Right ventricle myocardium inferior (tissue), 1 donor: ENCODE data around the gene CIBAR2. TPM values are rescaled to one million over a fixed set of nuclear protein-coding genes. Genes with fewer than 3 reads are reported as not detected.
A peak's percentile ranks its signal among the peaks of the same experiment; 100 is the strongest.
"Not testable (repeated sequence)": the region's sequence is repeated elsewhere in the genome, so short reads cannot be mapped to it uniquely, and the experiment has no call there.

Source experiments
- ATAC-seq: fragments of 200-7000 bp; cut with Tn5 transposase; one replicate; pipeline ENCODE4 v1.9.1; 2020; ENCODE audit warnings: mild to moderate bottlenecking, moderate library complexity
- DNase-seq: peaks from one replicate; pipeline ENCODE4 v3.0.0; 2021; ENCODE audit errors: missing footprints
- intact Hi-C: fragments of 100-400 bp; cut with DNase I; formaldehyde crosslinking; loops from one replicate; pipeline ENCODE4 v1.11.0; 2022
- total RNA-seq: library from RNA; stranded (reverse); fragmentation: NEBNext Ultra II Directional; extraction: Animal tissue kit (Norgen Biotek cat#: 25700); gene quantifications from one replicate; pipeline ENCODE4 v1.2.1, GENCODE V29; 2021
- donor health status: DM: no; HTN: yes; CAD: no; lungs with severe emphysema.

CIBAR2 gene
- total RNA-seq, 1 donor from 2014 or later, result not detected

DNA sequence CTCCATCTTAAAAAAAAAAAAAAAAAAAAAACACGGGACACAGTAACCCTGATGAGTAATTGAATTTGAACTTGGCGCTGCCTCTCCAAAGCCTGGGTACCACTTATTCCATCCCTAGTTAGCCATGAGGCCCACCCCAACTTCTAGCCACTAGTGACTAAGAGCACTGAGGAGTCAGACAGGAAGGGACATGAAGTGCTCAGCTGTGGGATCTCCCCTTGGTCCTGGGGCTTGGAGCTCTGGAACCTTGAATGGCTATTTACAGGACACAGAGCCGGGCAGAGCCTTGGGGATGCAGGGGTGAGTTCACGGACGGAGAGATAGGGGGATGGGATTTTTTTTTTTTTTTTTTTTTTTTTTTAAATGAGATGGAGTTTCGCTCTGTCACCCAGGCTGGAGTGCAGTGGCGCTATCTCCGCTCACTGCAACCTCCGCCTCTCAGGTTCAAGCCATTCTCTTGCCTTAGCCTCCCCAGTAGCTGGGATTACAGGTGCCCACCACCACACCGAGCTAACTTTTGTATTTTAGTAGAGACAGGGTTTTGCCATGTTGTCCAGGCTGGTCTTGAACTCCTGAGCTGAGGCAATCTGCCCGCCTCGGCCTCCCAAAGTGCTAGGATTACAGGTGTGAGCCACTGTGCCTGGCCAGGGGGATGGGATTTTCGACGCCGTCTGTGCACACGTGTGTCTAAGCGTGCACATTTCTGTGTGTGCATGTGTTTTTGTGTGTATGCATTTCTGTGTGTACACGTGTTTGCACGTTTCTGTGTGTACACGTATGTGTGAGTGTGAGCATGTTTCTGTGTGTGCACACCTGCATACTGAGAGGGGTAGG is 20.4 kb upstream of the CIBAR2 start:
- DNase-seq (peak; percentile 52), ATAC-seq (no peak)
- intact Hi-C loops, result no loop called here

DNA sequence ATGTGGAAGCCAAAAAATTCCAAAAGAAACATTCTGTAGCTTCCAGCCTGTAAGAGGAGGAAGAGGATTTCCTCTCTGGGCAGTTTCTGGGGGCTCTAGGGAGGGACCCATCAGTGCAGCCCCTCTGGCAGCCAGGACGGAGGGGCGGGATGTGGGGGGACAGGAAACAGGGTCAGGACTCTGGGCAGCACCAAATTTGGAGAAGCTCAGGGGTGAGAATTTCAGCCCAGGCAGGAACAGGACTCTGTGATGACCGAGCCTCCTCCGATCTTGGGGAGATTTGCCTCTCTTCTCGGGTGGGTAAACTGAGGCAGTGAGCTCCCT is 18.4 kb upstream of the CIBAR2 start:
- intact Hi-C loops, result no loop called here
- peak; percentile 64 for DNase-seq
- no peak for ATAC-seq

DNA sequence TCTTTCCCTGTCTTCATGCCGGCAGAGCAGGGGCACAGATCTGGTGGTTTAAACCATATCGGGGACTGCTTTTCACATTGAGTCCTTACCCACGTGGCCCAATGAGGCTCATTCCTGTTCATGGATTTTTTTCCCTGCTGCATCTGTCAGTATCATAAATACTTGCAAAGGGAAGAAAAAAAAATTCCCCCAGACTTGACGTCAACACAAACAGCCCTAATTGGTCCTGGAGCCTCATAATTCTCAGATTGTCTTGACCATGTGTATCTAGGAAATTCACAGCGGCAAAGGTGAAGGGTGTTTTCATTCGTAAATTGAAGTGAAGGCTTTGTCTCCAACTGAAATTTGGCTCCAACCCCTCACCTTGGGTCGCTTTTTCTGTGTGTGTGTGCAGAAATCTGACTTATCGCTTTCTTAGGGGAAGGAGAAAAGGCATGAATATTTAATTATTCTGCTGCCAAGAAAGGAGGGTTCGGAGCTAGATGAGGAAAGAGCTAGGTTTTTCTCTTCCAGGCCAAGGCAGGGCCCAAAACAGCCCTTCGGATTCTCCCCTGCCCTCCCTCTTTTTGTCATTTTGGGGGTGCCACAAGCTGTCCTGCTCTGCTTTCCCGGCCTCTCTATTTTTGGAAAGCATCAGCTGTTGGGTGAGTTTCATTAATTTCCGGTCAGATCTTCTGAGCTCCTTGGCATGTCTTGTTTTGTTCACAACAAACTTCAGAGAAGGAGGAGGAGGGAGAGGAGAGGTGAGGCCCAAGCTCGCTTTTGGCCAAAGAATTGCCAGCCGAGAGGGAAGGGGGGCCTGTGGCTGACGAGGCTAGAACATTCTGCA is 17.8 kb upstream of the CIBAR2 start:
- DNase-seq (peak; percentile 1), ATAC-seq (no peak)
- intact Hi-C loops, result loop anchor here (5.0 kb wide), 1 partner anchor 102 kb away; no protein-coding TSS in a partner anchor

DNA sequence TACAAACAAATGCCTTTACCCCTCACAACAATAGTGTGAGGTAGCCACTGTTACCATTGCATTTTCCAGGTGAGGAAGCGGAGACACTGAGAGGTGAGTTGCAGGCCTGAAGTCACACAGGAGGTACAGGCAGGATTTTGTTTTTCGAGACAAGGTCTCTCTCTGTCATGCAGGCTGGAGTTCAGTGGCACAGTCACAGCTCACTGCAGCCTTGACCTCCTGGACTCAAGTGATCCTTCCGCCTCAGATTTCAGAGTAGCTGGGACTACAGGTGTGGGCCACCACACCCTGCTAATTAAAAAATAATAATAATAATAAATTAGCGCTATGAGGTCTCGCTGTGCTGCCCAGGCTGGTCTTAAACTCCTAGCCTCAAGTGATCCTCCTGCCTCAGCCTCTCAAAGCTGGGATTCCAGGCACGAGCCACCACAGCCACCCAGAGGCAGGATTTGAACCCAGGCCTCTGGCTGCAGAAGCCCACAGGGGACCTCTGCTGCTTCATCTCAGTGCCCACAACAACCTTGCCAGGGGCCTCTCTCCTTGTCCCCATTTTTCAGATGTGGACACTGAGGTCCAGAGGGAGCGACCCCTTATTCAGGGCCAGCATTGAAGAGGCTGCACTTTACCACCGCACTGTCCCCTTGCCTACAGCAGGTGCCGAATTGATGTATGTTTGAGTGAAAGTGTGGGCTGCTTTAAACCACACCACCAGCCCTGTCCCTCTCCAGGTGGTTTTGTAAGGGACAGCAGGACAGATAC is 16.0 kb upstream of the CIBAR2 start:
- DNase-seq (peak; percentile 0), ATAC-seq (no peak)
- intact Hi-C loops, result loop anchor here (5.0 kb wide), 1 partner anchor 104 kb away; no protein-coding TSS in a partner anchor

DNA sequence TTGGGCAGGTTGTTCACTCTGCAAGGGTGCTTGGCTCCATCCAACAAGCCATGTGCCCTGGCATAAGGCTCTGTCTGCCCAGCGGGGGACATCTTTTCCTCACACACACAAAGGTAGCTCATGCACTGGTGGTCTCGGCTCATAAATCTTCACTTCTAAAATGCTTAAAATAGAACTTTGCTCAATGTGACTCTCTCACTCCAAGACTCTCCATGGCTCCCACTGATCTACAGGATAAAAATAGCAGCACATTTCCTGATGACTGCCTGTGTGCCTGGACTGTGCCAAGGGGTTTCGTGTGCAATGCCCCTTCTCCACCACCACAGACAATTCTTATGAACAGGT is 15.1 kb upstream of the CIBAR2 start:
- DNase-seq, result peak; percentile 31
- intact Hi-C loops, result loop anchor here (5.0 kb wide), 1 partner anchor 105 kb away; no protein-coding TSS in a partner anchor

DNA sequence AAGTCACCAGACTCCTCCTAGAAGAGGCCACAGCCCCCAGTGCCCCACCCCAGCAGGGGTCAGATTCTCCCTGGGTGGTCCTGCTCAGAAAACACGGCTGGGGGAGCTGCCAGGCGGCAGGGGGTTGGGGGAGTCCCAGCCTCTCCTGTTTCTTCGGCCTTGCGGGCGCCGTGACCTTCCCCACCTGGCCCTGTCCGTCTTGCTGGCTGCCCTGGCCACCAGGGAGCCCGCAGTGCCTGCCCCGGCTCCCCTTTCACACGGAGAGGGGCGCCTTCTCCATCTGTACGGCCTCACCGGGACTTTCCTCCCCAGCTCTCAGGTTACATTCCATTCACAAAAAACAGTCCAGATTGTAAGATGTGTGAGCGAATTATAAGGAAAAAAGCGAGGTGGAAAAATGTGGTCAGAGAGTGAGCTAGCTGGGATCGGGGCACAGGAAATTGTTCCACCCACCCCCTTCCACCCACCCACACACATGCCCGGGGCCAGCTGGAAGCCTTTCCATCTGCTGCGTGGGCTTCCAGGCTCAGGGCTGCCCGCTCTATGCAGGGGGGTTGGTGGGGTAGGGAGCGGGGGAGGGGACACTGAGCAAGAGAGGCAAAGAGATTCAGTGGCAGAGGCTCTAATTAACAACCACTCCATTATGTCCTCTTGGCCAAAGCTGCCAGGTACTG is 14.6 kb upstream of the CIBAR2 start:
- DNase-seq (peak; percentile 22), ATAC-seq (no peak)
- intact Hi-C loops, result loop anchor here (5.0 kb wide), 1 partner anchor 105 kb away; no protein-coding TSS in a partner anchor

More for the DNA sequence above, 15.1 kb upstream of the CIBAR2 start:
- ATAC-seq, result no peak

DNA sequence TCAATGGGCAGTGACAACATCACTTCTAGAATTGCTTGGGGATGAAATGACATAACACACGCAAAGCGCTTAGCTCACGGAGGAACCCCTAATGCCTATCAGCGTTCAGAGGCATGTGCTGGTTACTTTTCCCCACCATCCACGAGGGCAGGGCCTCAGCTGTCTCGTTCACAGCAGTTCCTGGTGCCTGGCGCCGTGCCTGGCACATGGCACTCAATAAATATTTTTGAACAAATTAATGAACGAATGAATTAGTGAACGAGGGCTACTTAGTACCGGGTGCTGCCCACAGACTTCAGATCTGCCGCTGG is 14.1 kb upstream of the CIBAR2 start:
- ATAC-seq (no peak), DNase-seq (peak; percentile 26)
- intact Hi-C loops, result loop anchor here (5.0 kb wide), 1 partner anchor 106 kb away; no protein-coding TSS in a partner anchor

DNA sequence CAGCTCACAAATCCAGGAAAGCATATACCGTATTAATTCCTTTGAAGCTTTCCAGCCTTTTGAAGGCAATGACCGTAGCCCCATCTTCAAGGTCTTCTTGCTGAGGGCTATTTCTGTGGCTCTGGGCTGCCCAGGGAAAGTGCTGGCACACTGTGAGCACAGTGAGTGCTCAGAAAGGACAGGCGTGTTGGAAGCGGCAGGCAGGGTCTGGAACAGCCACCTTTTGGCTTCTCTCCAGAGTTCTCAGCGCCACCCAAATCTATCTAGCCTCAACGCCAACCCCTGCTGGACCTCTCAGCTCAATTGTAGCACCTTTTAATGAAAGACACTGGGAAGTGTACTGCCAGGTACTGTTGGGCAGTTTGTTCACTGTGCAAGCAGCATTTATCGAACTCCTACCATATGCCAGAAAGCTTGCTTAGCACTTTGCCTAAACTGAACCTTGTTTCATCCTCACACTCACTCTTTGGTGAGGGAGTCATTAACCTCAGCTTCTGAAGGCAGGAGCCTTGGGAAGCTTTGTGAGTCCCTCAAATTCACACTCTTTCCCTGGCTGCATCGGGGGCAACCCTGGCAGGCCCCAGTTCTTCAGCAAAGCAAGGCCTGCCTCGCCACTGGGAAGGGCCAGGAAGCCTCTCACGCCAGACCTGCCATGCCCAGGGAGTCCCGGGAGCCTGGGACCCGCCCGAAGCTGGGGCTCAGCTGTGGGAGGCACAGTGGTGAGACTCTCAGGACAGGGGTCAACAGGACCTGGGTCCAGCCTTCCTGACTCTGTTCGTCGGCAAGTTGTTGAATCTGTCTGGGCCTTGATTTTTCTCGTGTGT is 13.5 kb upstream of the CIBAR2 start:
- DNase-seq (peak; percentile 66), ATAC-seq (peak; percentile 83)

DNA sequence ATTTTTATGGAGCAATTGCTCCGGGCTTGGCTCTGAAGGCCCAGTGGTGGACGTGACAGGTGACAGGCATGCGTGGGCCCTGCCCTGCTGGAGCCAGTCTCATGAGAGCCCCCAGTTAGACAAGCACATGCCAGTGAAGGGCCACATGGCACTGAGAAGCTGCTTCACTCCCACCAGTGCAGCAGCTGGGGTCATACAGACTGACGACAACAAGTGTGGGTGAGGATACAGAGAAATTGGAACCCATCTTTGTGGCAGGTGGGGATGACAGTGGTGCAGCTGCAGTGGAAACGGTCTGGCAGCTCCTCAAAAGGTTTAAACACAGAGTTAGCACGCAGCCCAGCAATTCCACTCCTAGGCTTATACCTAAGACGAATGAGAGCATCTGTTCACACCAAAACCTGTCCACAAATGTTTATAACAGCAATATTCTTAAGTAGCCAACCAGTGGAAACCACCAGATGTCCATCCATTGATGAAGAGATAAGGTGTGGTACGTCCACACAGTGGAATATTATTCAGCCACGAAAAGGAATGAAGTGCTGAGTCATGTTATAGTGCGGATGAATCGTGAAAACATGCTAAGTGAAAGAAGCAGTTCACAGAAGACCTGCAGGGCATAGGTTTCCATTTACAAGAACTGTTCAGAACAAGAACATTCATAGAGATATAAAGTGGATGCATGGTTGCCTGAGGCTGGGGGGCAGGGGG is 12.5 kb upstream of the CIBAR2 start:
- ATAC-seq, result no peak
- DNase-seq, result peak; percentile 60
- intact Hi-C loops, result loop anchor here (5.0 kb wide), 2 partner anchors 48 to 108 kb away; no protein-coding TSS in a partner anchor

More for the DNA sequence above, 13.5 kb upstream of the CIBAR2 start:
- intact Hi-C loops, result loop anchor here (5.0 kb wide), 1 partner anchor 107 kb away; no protein-coding TSS in a partner anchor

DNA sequence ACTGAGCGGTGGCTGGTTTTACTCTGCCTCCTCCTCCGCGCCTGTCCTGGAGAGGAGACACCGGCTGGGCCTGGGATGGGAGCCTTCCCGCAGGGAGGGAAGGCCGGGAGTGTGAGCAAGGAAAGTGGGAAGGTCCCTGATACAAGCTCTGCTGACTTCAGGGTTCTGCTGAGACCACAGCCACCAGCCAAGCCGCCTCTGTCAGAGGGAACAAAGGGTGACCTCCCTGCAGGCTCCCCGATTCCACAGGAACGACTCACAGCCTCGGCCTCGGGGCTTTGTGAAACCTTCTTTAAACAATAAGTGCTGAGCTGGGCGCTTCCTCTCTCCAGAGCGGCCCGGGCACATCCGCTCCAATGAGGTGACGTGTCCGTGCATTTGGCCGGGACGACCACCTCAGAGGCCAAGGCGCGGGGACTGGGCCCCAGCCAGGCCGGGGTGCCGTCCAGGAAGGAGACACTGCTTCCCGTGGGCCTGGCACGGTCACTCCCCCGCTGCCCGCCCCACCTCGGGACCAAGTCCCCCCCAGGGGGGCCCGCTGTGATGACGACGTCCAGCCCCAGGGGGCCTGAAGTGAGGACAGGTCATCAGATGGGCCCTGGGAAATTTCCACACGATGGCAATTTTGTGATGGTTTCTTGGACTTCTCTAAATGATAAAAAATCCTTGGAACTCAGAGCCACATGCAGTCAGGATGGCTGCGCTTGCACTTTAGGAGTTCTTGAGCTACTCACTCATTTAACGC is 11.8 kb upstream of the CIBAR2 start:
- peak; percentile 74 for ATAC-seq
- DNase-seq, result peak; percentile 64
- intact Hi-C loops, result loop anchor here (5.0 kb wide), 1 partner anchor 48 kb away; no protein-coding TSS in a partner anchor

DNA sequence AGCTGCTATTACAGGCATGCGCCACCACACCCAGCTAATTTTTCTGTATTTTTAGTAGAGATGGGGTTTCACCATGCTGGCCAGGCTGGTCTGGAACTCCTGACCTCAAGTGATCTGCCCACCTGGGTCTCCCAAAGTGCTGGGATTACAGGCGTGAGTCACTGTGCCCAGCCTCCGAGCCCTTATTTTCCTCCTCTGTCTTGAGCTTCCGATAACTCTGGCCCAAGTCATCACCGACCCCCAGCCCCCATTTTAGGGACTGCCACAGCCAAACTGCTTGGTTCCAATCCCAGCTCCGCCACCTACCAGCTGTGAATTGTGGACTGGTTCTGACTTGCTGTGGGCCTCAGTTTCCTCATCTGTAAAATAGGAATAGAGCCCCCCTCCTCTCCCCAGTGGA is 11.2 kb upstream of the CIBAR2 start:
- not testable (repeated sequence) for ATAC-seq, DNase-seq
- intact Hi-C loops, result loop anchor here (5.0 kb wide), 1 partner anchor 49 kb away; no protein-coding TSS in a partner anchor

DNA sequence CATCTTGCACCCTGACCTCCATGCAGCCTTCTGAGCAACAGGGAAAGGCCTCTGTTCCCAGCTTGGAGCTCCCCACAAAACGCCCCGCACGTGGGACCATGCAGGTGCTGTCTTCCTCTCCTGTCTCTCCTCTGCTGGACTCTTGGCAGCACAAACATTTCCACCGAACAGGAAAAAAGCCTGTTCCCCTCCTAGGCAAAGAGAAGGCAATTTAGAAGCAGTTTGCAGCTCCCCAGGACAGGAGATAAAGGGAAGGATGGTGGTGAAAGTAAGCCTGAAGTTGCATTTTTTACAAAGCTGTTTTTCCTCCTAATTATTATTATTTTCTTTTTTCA is 7.7 kb upstream of the CIBAR2 start:
- intact Hi-C loops, result loop anchor here (5.0 kb wide), 1 partner anchor 52 kb away; no protein-coding TSS in a partner anchor
- DNase-seq (peak; percentile 30), ATAC-seq (no peak)

DNA sequence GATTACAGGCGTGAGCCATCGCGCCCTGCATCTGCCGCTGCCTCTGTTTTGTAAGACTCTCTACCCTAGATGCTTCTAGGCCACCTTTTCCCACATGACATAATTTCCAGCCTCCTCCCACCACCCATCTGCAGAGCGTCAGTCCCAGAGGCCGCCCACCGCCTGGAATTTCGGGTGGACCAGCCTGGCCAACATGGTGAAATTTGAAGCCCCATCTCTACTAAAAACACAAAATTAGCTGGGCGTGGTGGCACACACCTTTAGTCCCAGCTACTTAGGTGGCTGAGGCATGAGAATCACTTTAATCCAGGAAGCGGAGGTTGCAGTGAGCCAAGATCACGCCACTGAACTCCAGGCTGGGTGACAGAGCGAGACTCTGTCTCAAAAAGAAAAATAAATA is 5.1 kb upstream of the CIBAR2 start:
- DNase-seq (peak; percentile 14), ATAC-seq (no peak)
- intact Hi-C loops, result loop anchor here (5.0 kb wide), 1 partner anchor 130 kb away; no protein-coding TSS in a partner anchor

DNA sequence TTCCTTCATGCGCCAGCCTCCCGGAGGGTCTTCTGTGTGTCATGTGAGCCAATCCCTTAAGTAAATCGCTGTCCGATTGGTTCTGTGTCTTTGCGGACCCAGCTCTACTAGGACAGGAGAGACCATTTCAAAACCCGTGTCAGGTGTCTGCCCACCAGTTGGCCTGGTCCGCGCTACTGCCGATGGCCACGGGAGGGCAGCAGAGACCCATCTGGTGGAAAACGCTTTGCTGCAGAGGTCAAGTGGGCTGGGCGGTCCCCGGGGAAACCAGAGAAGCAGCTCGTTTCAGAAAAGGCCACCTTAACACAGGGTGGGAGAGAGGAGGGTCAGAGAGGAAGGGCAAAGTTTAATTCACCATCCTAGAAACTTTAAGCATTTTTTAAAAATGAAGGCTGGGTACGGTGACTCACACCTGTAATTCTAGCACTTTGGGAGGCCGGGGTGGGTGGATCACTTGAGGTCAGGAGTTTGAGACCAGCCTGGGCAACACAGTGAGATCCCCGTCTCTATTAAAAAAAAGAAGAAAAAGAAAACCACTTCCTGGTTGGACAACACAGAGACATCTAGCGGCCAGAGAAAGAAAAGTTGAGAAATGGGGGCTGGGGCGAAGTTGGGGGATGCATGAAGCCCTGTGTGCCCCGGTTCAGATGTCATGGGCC is 2.8 kb upstream of the CIBAR2 start:
- DNase-seq, result peak; percentile 89
- intact Hi-C loops, result loop anchor here (5.0 kb wide), 1 partner anchor 132 kb away; no protein-coding TSS in a partner anchor
- ATAC-seq, result peak; percentile 82

DNA sequence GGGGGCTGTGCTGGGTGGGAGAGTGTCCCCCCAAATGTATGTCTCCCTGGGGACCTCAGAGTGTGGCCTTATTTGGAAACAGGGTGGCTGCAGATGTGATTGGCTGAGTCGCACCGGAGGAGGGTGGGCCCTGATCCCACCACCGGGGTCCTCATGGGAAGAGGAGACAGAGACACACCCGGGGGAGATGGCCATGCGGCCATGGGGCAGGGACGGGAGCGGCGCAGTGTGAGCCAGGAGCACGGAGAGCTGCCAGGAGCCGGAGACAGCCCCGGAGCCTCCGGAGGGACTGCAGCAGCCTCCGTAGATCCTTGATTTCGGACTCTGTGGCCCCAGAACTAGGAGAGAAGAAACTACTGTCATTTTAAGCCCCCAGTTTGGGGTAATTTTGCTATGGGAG is 1.6 kb upstream of the CIBAR2 start:
- ATAC-seq (no peak), DNase-seq (no peak)
- intact Hi-C loops, result no loop called here
